ENCODE results near the gene RHBG.

RHBG gene

DNA sequence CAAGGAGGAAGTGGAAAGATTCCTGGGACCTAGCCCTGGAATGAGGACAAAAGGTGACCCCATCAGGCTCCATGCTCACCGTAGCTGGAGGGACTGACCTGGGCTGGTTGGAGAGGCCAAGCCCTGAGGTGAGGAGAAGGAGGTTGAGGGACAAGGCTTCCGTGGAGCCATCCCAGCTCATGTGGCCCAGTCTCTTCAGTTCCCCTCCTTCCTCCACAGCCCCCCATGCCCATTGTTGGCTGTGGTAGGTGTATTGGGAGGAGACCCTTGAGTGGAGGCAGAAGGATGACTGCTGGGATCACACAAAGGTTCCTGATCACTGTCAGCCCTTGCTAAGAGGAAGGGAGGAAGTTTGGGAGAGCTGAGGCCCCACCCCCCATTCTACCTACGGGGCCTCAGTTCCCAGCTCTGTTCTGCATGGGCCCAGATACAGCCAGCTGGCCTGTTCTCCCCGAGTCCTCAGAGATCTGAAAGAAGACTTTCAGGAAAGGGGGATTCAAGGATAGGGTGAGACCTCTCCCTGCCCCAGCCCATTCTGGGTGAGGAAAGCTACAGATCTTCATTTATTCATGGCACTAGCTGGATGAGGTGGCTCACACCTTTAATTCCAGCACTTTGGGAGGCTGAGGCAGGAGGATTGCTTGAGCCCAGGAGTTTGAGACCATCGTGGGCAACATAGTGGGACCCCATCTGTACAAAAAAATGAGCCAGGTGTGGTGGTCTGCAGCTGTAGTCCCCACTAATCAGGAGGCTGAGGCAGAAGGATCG, 17.3 kb downstream of the RHBG start:
- DNase-seq (ENCODE audit: low read depth, low spot score), result no peak

DNA sequence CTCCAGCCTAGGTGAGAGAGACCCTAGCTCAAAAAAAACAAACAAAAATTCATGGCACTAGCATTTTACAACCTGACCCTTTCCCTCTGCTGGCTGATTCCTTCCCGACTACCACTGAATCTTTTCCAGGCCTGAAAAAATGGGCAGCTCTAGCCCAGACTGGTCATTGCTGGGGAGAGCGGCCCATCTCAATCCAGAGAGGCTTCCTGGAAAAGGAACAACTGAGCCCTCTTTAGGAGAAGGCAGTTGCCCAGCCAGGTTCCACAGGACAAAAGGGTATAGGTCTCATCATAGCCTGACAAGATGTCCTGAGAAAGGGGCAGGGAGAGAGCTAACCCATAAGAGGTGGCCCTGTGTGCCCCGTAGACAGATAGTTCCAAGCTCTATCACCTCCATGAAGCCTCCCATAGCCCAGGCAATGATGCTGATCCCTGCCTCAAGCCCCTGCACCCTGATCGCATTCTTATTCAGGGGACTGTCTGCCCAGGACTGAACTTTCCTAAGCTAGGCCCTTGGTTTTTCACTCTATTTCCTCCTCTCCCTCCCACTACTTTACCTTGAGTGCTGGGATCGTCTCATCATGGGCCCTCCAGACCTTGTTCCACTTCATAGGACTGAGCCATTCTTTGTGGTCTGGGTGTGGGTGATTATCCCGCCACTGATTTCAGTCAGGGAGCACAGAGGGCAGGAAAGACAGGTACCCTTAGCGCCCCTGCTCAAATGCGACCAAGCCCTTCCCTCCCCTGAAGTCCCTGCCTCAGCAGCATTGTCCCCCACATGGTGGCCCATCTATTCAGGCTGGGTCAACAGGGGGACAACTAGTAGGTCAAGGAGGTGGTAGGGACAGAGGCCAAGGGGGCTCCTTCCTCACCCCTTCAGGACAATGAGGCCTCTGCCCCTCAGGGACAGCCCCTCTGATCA, 18.2 kb downstream of the RHBG start:
- no peak for DNase-seq (ENCODE audit: low read depth, low spot score)

DNA sequence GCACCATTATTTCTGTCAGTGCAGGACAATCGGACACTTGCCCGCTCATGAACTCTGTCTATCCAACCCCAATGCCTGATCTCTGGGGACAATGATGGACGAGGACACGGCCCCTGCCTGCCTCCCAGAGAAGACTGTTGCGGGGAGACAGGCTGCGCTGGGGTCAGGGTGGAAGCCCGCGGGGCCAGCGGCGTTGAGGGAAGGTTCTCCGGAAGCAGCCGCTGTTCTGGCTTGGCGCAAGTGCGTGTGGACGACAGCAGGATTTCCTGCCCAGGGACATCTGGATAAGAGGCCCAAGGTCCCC, 18.8 kb downstream of the RHBG start:
- DNase-seq (ENCODE audit: low read depth, low spot score), result no peak

DNA sequence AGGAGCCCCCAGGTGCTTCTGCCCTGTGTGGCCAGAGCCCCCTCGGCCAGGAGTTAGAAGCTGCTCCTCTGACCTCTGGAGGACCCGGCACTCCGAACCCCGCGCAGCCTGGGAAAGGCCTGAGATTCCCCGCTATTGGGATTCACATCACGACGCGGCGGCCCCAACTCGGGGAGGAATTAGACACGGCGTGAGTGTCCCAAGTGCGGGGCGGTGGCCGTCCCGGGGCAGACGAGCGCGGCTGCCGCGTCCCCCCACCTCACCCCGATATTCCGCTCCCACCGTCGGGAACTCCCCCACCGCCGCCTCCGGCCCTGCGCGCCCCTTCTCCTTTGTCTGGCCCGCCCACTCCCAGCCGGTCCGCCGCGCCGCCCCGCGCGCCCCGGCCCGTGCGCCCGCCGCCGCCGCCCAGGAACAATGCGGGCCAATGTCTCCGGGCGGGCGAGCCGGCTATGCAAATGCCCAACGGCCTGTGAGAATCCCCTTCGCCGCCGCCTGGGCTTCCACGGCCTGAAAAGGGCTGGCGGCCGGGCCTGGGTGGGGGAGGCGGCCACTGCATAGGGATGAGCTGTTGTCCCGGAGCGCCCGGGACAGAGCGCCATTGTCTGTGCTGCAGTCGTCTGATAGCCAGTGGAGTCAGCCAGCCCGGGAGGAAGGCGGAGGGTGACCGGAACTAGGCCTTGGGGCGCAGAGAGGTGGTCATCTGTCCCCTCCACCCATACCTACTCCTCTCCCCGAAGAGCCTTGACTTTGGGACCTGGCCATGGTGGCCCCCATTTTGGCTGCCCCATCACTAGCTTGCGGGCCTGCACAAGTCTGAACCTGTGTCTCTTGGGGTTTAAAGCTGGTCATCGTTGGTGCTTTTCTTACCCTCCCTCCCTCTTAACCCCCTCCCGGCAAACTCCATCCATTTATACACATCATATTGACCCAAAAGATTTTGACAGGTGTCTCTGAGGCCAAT, 19.4 kb downstream of the RHBG start:
- peak; percentile 56 for DNase-seq (ENCODE audit: low read depth, low spot score)

- DNase-seq (ENCODE audit: low read depth, low spot score), result no peak
Observed at GRCh38 chr1:156389311-156389710, 20.3 kb downstream of the RHBG start.

GRCh38 chr1:156390469-156391365, 21.7 kb downstream of the RHBG start:
- DNase-seq (ENCODE audit: low read depth, low spot score), result no peak

DNA sequence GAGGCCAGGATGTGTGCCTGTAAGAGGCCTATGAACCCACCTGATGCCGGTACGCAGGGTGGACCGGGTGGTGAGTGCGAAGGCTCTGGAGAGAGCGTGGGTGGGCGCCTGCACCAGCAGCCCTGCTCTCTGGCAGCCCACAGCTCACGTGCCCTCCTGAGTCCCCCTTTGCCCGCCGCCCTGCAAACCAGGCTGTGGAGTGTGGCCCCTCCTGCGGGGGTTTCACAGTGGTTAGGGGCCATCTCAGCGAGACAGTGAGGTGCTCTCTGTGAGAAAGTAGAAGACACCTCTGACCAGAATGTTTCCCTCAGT, 22.3 kb downstream of the RHBG start:
- no peak for DNase-seq (ENCODE audit: low read depth, low spot score)

DNA sequence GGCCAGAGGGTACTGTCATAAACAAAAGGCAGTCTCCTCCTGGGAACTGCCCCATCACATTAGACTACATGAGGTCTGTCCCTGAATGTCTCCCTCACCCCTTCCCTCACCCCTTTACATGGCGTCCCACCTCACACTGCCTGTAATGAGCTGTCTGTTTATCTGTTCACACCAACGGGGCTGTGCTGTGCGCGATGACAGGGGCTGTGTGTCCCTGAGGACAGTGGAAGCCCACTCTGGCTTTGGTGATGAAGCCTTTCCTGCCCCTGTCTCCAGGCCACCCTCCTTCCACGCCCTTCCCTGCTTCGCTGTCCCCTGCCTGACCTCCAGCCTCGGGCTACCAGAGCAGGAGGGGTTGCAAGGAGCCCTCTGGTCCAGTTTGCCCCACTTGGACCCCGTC, 22.7 kb downstream of the RHBG start:
- DNase-seq (ENCODE audit: low read depth, low spot score), result no peak

- no peak for DNase-seq (ENCODE audit: low read depth, low spot score)
Observed at GRCh38 chr1:156392452-156392853, 23.4 kb downstream of the RHBG start.

DNA sequence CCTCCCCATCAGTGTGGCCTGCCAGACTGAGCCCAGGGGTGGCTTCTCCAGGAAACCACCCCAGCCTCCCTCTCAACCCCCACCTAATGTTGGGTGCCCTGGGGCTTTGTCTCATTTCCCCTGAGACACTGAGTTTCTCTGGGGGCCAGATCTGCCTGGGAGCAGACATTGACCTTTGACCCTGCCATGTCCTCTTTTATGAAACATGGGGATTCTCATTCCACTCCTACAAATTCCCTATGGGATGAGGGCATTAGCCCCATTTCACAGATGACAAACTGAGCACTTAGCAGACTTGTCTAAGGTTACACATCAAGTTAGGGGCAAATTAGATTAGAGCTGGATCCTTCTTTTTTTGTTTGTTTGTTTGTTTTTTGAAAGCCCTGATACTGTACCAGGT, 24.1 kb downstream of the RHBG start:
- DNase-seq (ENCODE audit: low read depth, low spot score), result no peak

- DNase-seq (ENCODE audit: low read depth, low spot score), result no peak
Observed at GRCh38 chr1:156394082-156394481, 25.1 kb downstream of the RHBG start.

DNA sequence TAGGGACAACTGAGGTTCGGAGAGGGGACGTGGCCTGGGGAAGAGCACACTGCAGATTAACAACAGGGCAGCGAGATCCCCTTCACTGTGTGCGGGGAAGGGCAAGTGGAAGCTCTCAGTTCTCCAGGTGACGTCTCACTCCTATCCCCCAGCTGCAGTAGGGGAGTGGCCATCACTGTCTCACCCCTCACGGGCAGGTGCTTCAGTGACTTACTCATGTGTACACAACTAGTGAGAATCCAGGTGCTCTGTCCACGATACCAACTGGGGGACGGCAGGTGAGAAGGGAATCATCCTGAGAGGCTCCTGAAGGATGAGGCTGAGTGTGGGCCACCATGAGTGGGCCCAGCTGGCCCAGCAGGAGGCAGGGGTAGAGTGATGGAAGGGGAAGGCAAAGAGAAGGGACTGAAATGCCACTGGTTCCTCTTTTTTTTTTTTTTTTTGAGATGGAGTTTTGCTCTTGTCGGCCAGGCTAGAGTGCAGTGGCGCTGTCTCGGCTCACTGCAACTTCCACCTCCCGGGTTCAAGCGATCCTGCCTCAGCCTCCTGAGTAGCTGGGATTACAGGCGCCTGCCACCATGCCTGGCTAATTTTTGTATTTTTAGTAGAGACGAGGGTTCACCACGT, 25.9 kb downstream of the RHBG start:
- DNase-seq (ENCODE audit: low read depth, low spot score), result no peak

DNA sequence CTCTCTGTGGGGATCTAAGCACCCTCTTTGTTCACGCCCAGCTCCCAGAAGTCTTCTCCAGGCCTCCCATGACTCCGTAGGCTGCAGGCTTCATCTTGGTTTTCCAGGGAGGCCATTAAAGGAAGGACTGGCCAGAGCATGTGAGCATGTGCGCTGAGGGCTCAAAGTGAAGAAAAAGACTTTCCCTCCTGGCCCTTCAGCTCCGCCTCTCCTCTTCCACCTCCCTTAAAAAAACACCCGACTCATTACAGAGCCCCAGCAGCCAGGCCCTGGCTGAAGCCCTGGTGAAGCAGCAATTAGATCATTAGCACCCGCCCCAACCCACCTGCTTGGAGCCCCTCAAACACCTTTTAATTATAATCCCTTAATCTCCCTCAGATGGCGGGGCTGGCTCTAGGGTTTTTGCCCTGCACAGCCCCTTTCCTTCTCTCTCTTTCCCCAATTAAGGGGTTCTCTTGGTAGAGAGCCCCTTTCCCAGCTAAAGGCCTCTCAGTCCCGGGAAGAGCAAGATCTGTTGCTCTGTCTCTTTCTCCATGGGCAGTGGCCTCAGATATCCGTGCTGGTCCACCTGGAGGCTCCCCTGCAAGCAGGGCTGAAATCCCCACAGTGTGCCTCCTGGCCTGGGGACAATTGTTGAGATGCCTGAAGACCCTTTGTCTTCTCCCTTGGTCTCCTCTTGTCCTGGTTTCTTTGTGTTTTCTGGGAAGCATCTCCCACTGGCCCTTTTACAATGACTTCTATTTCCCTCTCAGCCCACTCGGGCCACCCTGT, 30.5 kb downstream of the RHBG start:
- DNase-seq (ENCODE audit: low read depth, low spot score), result peak; percentile 73

- no peak for DNase-seq (ENCODE audit: low read depth, low spot score)
Observed at GRCh38 chr1:156400191-156400935, 31.4 kb downstream of the RHBG start.

- no peak for DNase-seq (ENCODE audit: low read depth, low spot score)
Observed at GRCh38 chr1:156401041-156401574, 32.1 kb downstream of the RHBG start.

DNA sequence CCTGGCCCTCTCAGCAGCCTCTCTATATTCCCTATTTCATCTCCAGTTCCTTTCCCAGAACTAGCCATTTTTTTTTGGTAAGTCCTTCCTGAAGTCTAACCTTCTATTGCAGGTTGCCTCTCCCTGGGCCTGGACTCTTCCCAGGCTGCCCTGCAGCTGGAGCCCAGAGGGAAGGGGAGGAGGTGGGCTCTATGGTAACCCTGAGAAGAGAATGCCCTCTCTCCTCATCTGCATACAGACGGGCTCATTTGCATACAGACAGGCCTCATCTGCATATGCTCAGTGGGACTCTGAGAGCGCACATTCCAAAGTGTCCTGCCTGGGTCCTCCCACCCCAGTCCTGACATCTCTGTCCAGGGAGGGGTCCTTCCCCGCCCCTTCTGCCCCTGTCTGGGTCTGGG, 32.7 kb downstream of the RHBG start:
- DNase-seq (ENCODE audit: low read depth, low spot score), result peak; percentile 78

DNA sequence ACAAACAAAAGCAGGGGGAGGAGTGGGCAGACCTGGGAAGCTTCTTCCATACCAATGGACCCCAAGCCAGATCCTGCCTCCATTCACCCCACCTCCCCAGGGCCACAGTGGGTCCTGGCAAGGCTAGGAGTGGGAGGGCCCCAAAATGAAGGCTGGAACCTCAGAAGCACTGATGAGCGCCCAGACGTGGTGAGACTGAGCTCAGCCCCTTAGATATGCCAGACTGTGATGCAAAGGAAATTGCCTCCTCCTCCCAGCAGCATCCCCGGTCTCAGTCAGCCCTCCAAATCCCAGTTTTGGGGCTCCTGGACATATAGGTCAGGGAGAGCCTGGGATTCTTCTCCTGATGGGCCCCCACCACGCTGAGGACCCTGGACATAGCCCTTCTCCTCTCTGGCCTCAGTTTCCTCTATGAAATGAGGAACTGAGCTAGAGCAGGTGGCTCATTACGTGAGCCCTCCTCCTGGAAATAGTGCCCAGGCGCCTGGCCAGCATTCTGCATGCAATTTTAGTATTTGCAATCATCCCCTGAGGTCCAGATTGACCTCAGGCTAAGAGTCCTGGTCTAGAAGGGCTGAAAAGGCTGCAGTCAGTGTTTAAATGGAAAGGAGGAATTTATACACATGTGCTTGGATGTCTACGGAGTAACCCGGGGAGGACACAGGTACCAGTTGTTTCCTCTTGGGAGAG, 33.5 kb downstream of the RHBG start:
- DNase-seq (ENCODE audit: low read depth, low spot score), result no peak

DNA sequence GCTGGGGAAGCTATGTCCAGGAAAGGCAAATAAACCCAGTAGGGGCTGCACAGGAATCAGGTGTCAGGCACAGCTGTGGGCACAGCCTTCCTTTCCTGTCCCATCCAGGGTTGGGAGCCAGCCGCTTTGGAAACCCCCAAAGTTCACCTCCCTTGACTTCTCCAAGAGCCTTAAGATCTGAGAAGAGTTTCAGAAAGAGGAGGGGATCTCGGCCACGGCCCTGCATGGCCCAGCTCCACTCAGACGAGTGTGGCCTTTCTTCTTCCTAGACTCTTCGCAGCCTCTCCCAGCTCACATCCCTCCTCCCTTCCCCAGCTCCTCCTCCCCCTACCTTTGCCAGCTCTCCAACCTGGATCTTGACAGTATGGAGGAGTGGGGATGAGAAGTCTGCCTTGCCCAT, 36.7 kb downstream of the RHBG start:
- no peak for DNase-seq (ENCODE audit: low read depth, low spot score)

Data from ELF-1 (cell line).